Muscle of back (tissue), 11 donors: ENCODE results near the gene RBL2. TPM values are rescaled to one million over a fixed set of nuclear protein-coding genes. Genes with fewer than 3 reads are reported as not detected.
"Not testable (repeated sequence)": the region's sequence is repeated elsewhere in the genome, so short reads cannot be mapped to it uniquely, and the experiment has no call there.

Experiments
- DNase-seq, 3 donors: peaks; one replicate each; pipeline versions ENCODE4 v3.0.0 to v3.0.0-alpha.2; 2013
- polyA plus RNA-seq, 10 donors: library from polyadenylated mRNA; unstranded; fragments of 120-200 nt; gene quantifications; one replicate each; pipeline ENCODE4 v1.2.1, GENCODE V29; 2013; ENCODE audit not compliant: insufficient read length in 10 of 10

Gene RBL2
- polyA plus RNA-seq, 10 donors, result 36.1 to 70.9 (median 47.0) TPM

DNA sequence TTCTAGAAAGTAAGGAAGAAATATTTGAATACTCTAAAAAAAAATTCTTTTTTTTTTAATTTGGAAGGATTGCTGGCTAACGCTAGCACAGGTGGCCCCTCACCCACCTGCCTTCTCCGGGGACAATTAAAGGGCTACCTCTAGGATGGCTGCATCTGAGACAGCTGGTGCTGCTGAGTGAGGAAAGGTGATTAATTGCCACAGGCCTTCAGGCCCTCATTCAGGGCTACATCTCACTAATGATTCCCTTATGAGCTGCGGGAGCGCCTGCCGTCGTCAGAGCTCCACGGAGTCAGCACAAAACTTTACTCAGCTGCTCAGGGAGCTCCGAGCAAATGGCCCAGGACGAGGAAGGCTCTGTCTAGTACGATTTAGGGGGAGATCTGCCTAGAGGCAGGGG is 95.8 kb downstream of the RBL2 start:
- no peak for DNase-seq

DNA sequence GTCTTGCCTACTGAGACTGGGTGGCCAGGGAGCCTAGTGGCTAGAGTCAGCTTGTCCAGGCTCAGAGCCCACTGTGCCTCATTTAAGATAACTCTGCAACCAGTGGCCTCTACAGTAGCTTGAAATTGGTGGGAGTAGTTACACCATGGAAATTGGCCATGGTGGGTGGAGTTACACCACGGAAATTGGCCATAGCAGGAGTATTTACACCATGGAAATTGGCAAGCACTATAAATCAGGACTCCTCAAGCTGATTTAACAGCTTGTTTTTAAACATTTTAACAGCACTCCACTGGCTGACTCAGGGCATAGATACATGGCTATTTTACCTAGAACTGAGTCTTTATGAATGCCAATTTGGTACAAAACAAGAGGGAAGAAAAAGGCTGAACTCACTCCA is 96.5 kb downstream of the RBL2 start:
- DNase-seq, result no peak

GRCh38 chr16:53534206-53534605 is 99.9 kb downstream of the RBL2 start:
- no peak for DNase-seq

GRCh38 chr16:53537626-53538025 is 103.4 kb downstream of the RBL2 start:
- no peak for DNase-seq

GRCh38 chr16:53539346-53539745 is 105.1 kb downstream of the RBL2 start:
- DNase-seq, result not testable (repeated sequence)

DNA sequence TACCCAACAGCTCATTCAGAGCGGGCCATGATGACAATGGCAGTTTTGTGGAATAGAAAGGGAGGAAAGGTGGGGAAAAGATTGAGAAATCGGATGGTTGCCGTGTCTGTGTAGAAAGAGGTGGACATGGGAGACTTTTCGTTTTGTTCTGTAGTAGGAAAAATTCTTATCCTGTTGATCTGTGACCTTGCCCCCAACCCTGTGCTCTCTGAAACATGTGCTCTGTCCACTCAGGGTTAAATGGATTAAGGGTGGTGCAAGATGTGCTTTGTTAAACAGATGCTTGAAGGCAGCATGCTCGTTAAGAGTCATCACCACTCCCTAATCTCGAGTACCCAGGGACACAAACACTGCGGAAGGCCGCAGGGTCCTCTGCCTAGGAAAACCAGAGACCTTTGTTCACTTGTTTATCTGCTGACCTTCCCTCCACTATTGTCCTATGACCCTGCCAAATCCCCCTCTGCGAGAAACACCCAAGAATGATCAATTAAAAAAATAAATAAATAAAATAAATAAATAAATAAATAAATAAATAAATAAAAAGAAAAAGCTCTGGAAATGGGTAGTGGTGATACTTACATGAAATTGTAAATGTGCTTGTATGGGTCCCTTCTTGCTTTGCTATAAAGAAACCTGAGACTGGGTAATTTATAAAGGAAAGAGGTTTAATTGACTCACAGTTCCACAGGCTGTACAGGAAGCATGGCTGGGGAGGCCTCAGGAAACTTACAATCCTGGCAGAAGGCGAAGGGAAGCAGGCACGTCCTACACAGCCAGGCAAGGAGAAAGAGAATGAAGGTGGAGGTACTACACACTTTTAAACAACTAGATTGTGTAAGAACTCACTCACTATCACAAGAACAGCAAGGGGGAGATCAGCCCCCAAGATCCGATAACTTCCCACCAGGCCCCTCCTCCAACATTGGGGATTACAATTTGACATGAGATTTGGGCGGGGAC is 105.8 kb downstream of the RBL2 start:
- not testable (repeated sequence) for DNase-seq

Other genes with a start within 250 kb of the RBL2 start
- gene AKTIP, start 68.7 kb downstream of the RBL2 start, polyA plus RNA-seq, result 10 to 100 TPM; 31.0 to 62.8 (median 45.0) TPM